Measurements from ENCODE around the gene CACNA1D. TPM values are rescaled to one million over a fixed set of nuclear protein-coding genes. Genes with fewer than 3 reads are reported as not detected.

CACNA1D gene
- total RNA-seq, 1 donor from 2014 or later: 6.3 TPM

- no peak for TF ChIP-seq CTCF (IDR thresholded peaks at IDR 0.05; ENCODE audit: unreplicated experiment)
- Mint-ChIP-seq H3K27ac (no peak overlapping the region), H3K9me3 (ENCODE audit: low read depth) (no peaks in the 10 kb centered on the region), H3K4me1 (ENCODE audit: low read depth) (peaks cover 16% of the 10 kb centered on the region), H3K4me3 (ENCODE audit: low read depth) (no peak overlapping the region), H3K27me3 (peaks cover 7% of the 10 kb centered on the region), H3K36me3 (ENCODE audit: insufficient read depth) (no peaks in the 10 kb centered on the region)
- DNase-seq (ENCODE audit: low spot score, unreplicated experiment): no peak
Observed at GRCh38 chr3:53551324-53551723, 56.9 kb downstream of the CACNA1D start.

GRCh38 chr3:53552730-53553129 is 58.3 kb downstream of the CACNA1D start:
- Mint-ChIP-seq H3K4me3 (ENCODE audit: low read depth) (no peak overlapping the region), H3K4me1 (ENCODE audit: low read depth) (peaks cover 16% of the 10 kb centered on the region), H3K36me3 (ENCODE audit: insufficient read depth) (no peaks in the 10 kb centered on the region), H3K9me3 (ENCODE audit: low read depth) (no peaks in the 10 kb centered on the region), H3K27ac (no peak overlapping the region), H3K27me3 (peaks cover 7% of the 10 kb centered on the region)
- no peak for DNase-seq (ENCODE audit: low spot score, unreplicated experiment)
- TF ChIP-seq CTCF (IDR thresholded peaks at IDR 0.05; ENCODE audit: unreplicated experiment): no peak

- H3K9me3 Mint-ChIP-seq (ENCODE audit: low read depth): no peaks in the 10 kb centered on the region
- H3K4me1 Mint-ChIP-seq (ENCODE audit: low read depth): peaks cover 16% of the 10 kb centered on the region
- no peaks in the 10 kb centered on the region for H3K36me3 Mint-ChIP-seq (ENCODE audit: insufficient read depth)
- no peak overlapping the region for H3K27ac Mint-ChIP-seq
- DNase-seq (ENCODE audit: low spot score, unreplicated experiment): no peak
- no peak for TF ChIP-seq CTCF (IDR thresholded peaks at IDR 0.05; ENCODE audit: unreplicated experiment)
- H3K4me3 Mint-ChIP-seq (ENCODE audit: low read depth): no peak overlapping the region
- H3K27me3 Mint-ChIP-seq: peaks cover 7% of the 10 kb centered on the region
Observed at GRCh38 chr3:53553200-53553599, 58.8 kb downstream of the CACNA1D start.

GRCh38 chr3:53554559-53555067 is 60.2 kb downstream of the CACNA1D start:
- no peaks in the 10 kb centered on the region for H3K9me3 Mint-ChIP-seq (ENCODE audit: low read depth)
- no peak for DNase-seq (ENCODE audit: low spot score, unreplicated experiment)
- H3K4me1 Mint-ChIP-seq (ENCODE audit: low read depth): peaks cover 16% of the 10 kb centered on the region
- no peak overlapping the region for H3K27ac Mint-ChIP-seq
- peaks cover 3% of the 10 kb centered on the region for H3K27me3 Mint-ChIP-seq
- no peak for TF ChIP-seq CTCF (IDR thresholded peaks at IDR 0.05; ENCODE audit: unreplicated experiment)
- H3K4me3 Mint-ChIP-seq (ENCODE audit: low read depth): no peak overlapping the region
- H3K36me3 Mint-ChIP-seq (ENCODE audit: insufficient read depth): no peaks in the 10 kb centered on the region

GRCh38 chr3:53555068-53555588 is 60.7 kb downstream of the CACNA1D start:
- Mint-ChIP-seq H3K36me3 (ENCODE audit: insufficient read depth) (no peaks in the 10 kb centered on the region), H3K4me1 (ENCODE audit: low read depth) (peaks cover 16% of the 10 kb centered on the region), H3K27ac (no peak overlapping the region), H3K9me3 (ENCODE audit: low read depth) (no peaks in the 10 kb centered on the region), H3K27me3 (peaks cover 3% of the 10 kb centered on the region), H3K4me3 (ENCODE audit: low read depth) (no peak overlapping the region)
- DNase-seq (ENCODE audit: low spot score, unreplicated experiment): no peak
- no peak for TF ChIP-seq CTCF (IDR thresholded peaks at IDR 0.05; ENCODE audit: unreplicated experiment)

All from progenitor cell of endocrine pancreas (in vitro differentiated cells).